ENCODE data around the gene HOXB6.

- no peak for TF ChIP-seq EZH2 (IDR thresholded peaks at IDR 0.05)
- no peak for TF ChIP-seq POLR2AphosphoS5 (IDR thresholded peaks at IDR 0.05; ENCODE audit: borderline replicate concordance, low read depth, low read length)
- TF ChIP-seq FOXP2 (optimal IDR thresholded peaks at IDR 0.05; ENCODE audit: control extremely low read depth, extremely low read length, insufficient read depth), result no peak
These were observed 18.8 kb upstream of the HOXB6 start for GRCh38 chr17:48623583-48623982.

Data from SK-N-MC (cell line).